ENCODE measurements around the gene GNAI1. TPM values are rescaled to one million over a fixed set of nuclear protein-coding genes. Genes with fewer than 3 reads are reported as not detected.

GNAI1 gene
- total RNA-seq, 2 experiments from 2014 or later, result 0.50 to 1.1 TPM

GRCh38 chr7:80135309-80136104, 876 bp downstream of the GNAI1 start:
- peak overlapping the region; percentile 20 for H3K4me3 Mint-ChIP-seq
- H3K27me3 Mint-ChIP-seq, result peaks cover 34% of the 10 kb centered on the region
- intact Hi-C loops (cut with micrococcal nuclease), result loop anchor here (1.0 to 5.0 kb wide), 3 partner anchors 16 to 211 kb away; no protein-coding TSS in a partner anchor
- no peaks in the 10 kb centered on the region for H3K9me3 Mint-ChIP-seq
- H3K27ac Mint-ChIP-seq, result no peak overlapping the region
- POLR2A ChIA-PET, result no interaction called here
- DNase-seq, result no peak
- CTCF ChIA-PET, result no interaction called here
- peaks cover 19% of the 10 kb centered on the region for H3K4me1 Mint-ChIP-seq (ENCODE audit: low read depth)
- H3K36me3 Mint-ChIP-seq, result no peaks in the 10 kb centered on the region

GRCh38 chr7:80136261-80137055, 1.8 kb downstream of the GNAI1 start:
- Mint-ChIP-seq H3K4me1 (ENCODE audit: low read depth) (peaks cover 19% of the 10 kb centered on the region), H3K36me3 (no peaks in the 10 kb centered on the region), H3K27me3 (peaks cover 34% of the 10 kb centered on the region), H3K4me3 (peak overlapping the region; percentile 20), H3K9me3 (no peaks in the 10 kb centered on the region), H3K27ac (no peak overlapping the region)
- ChIA-PET CTCF (interaction anchor here (0.5 kb wide), 1 partner anchor 24 kb away, joined by 3 read pairs; no protein-coding TSS in a partner anchor), POLR2A (no interaction called here)
- no peak for DNase-seq
- intact Hi-C loops (cut with micrococcal nuclease), result loop anchor here (1.0 to 5.0 kb wide), 3 partner anchors 15 to 210 kb away; no protein-coding TSS in a partner anchor

GRCh38 chr7:80137410-80137809, 2.8 kb downstream of the GNAI1 start:
- ChIA-PET CTCF (no interaction called here), POLR2A (no interaction called here)
- peaks cover 34% of the 10 kb centered on the region for H3K27me3 Mint-ChIP-seq
- no peaks in the 10 kb centered on the region for H3K9me3 Mint-ChIP-seq
- H3K36me3 Mint-ChIP-seq, result no peaks in the 10 kb centered on the region
- intact Hi-C loops (cut with micrococcal nuclease), result loop anchor here (5.0 kb wide), 1 partner anchor 80 kb away; no protein-coding TSS in a partner anchor
- H3K4me3 Mint-ChIP-seq, result no peak overlapping the region
- H3K4me1 Mint-ChIP-seq (ENCODE audit: low read depth), result peaks cover 19% of the 10 kb centered on the region
- H3K27ac Mint-ChIP-seq, result no peak overlapping the region
- DNase-seq, result no peak

- DNase-seq, result no peak
- CTCF ChIA-PET, result no interaction called here
- H3K27me3 Mint-ChIP-seq, result peaks cover 20% of the 10 kb centered on the region
- no peaks in the 10 kb centered on the region for H3K9me3 Mint-ChIP-seq
- no peaks in the 10 kb centered on the region for H3K36me3 Mint-ChIP-seq
- no peak overlapping the region for H3K4me3 Mint-ChIP-seq
- POLR2A ChIA-PET, result no interaction called here
- intact Hi-C loops (cut with micrococcal nuclease), result loop anchor here (5.0 kb wide), 1 partner anchor 78 kb away; no protein-coding TSS in a partner anchor
- no peak overlapping the region for H3K27ac Mint-ChIP-seq
- H3K4me1 Mint-ChIP-seq (ENCODE audit: low read depth), result peaks cover 14% of the 10 kb centered on the region
These were observed 4.6 kb downstream of the GNAI1 start for GRCh38 chr7:80139236-80139635.

- H3K4me1 Mint-ChIP-seq (ENCODE audit: low read depth), result peaks cover 13% of the 10 kb centered on the region
- H3K4me3 Mint-ChIP-seq, result no peak overlapping the region
- H3K36me3 Mint-ChIP-seq, result no peaks in the 10 kb centered on the region
- POLR2A ChIA-PET, result no interaction called here
- no peak for DNase-seq
- H3K27ac Mint-ChIP-seq, result no peak overlapping the region
- H3K9me3 Mint-ChIP-seq, result no peaks in the 10 kb centered on the region
- intact Hi-C loops (cut with micrococcal nuclease), result no loop called here
- H3K27me3 Mint-ChIP-seq, result peaks cover 18% of the 10 kb centered on the region
- CTCF ChIA-PET, result no interaction called here
These were observed 5.8 kb downstream of the GNAI1 start for GRCh38 chr7:80140388-80140787.

DNA sequence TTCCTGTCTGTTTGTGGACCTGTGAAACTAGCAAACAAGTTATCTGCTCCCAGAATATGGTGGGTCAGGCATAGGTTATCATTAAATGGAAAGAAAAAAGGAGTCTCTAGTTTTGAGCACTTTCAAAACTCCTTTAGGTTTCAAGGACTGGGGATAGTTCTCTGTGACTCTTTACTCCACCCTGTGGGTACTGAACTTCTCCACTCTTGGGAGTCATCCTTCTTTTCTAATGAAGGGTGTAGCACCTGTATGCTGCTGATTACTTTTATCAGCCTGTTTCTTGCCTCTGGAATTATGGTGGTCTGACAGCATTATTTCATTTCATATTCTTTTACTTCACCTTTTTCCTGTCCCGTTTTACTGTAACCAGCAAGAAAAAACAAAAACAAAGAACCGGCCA, 6.7 kb downstream of the GNAI1 start:
- H3K36me3 Mint-ChIP-seq, result no peaks in the 10 kb centered on the region
- peaks cover 6% of the 10 kb centered on the region for H3K4me1 Mint-ChIP-seq (ENCODE audit: low read depth)
- ChIA-PET POLR2A (no interaction called here), CTCF (no interaction called here)
- DNase-seq, result no peak
- H3K4me3 Mint-ChIP-seq, result no peak overlapping the region
- H3K27ac Mint-ChIP-seq, result no peak overlapping the region
- peaks cover 12% of the 10 kb centered on the region for H3K27me3 Mint-ChIP-seq
- intact Hi-C loops (cut with micrococcal nuclease), result no loop called here
- H3K9me3 Mint-ChIP-seq, result no peaks in the 10 kb centered on the region

DNA sequence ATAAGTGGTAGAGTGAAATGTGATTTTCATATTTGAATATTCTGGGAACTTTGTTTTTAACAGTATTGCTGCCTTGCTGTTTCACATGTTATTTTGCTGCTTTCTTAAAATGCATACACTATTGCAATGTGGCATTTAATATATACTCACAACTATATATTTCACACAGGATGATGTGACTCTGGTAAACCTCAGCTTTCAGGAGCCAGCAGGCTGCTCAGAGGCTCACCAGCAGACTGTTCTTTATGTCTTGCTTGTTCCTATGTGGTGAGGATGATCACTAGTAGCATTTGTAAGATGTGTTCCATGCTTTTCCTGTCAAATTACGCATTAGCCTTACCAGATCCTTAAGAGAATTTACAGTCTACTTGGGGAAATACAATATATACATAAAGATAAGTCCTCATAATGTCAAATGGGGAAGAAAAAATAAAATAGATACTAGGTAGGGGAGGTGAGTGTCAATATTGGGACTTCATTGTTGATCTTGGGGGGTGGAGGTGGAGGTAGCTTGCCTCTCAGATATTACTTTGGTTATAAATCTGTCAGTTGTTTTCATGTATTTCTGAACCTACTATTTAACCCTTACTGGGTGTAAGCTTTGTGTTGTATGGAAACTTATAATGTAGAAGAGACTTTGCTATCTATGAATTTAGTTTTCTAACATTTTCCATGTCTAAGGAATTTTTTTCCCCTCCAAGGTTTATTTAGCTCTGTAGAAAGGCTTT, 8.4 kb downstream of the GNAI1 start:
- no peaks in the 10 kb centered on the region for H3K36me3 Mint-ChIP-seq
- H3K9me3 Mint-ChIP-seq, result no peaks in the 10 kb centered on the region
- POLR2A ChIA-PET, result no interaction called here
- DNase-seq, result no peak
- no peak overlapping the region for H3K4me3 Mint-ChIP-seq
- CTCF ChIA-PET, result no interaction called here
- no peak overlapping the region for H3K27ac Mint-ChIP-seq
- no peaks in the 10 kb centered on the region for H3K4me1 Mint-ChIP-seq (ENCODE audit: low read depth)
- intact Hi-C loops (cut with micrococcal nuclease), result no loop called here
- peaks cover 2% of the 10 kb centered on the region for H3K27me3 Mint-ChIP-seq

- no peak overlapping the region for H3K27ac Mint-ChIP-seq
- ChIA-PET CTCF (no interaction called here), POLR2A (no interaction called here)
- H3K9me3 Mint-ChIP-seq, result no peaks in the 10 kb centered on the region
- no peaks in the 10 kb centered on the region for H3K36me3 Mint-ChIP-seq
- no peak overlapping the region for H3K4me3 Mint-ChIP-seq
- H3K27me3 Mint-ChIP-seq, result no peaks in the 10 kb centered on the region
- no peak for DNase-seq
- H3K4me1 Mint-ChIP-seq (ENCODE audit: low read depth), result no peaks in the 10 kb centered on the region
- intact Hi-C loops (cut with micrococcal nuclease), result no loop called here
These were observed 11.3 kb downstream of the GNAI1 start for GRCh38 chr7:80145780-80146422.

DNA sequence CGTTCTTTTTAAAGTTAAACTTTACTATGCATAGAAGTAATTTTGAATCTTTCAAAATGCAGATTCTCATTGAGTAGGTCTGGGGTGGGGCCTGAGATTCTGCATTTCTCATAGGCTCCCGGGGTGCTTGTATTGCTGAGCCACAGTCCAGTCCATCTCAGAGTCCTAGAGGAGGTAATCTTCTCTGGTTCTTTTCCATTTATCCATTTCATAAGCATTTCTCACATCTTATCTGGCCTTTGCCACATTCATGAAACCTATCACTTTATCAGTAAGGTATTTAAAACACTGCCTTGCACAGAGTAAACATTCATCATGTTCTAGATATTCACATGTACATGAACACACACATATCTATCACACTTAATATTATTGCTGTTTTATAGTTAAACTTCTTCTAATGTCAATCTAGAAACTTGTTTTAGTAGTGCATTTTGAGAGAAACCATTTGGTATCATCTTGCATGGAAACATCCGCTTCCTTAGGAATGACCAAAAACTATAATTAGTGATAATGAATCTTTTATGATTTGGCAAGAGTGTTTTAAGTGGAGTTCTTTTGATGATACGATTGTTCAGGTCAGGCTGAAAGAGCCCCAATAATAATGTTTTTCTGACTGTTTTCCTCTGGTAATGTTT, 12.0 kb downstream of the GNAI1 start:
- CTCF ChIA-PET, result no interaction called here
- no peak for DNase-seq
- no peaks in the 10 kb centered on the region for H3K27me3 Mint-ChIP-seq
- POLR2A ChIA-PET, result no interaction called here
- no peaks in the 10 kb centered on the region for H3K36me3 Mint-ChIP-seq
- H3K9me3 Mint-ChIP-seq, result no peaks in the 10 kb centered on the region
- no peak overlapping the region for H3K4me3 Mint-ChIP-seq
- no peaks in the 10 kb centered on the region for H3K4me1 Mint-ChIP-seq (ENCODE audit: low read depth)
- H3K27ac Mint-ChIP-seq, result no peak overlapping the region
- intact Hi-C loops (cut with micrococcal nuclease), result no loop called here

- intact Hi-C loops (cut with micrococcal nuclease), result no loop called here
- no peak for DNase-seq
- POLR2A ChIA-PET, result no interaction called here
- H3K9me3 Mint-ChIP-seq, result no peaks in the 10 kb centered on the region
- no peaks in the 10 kb centered on the region for H3K27me3 Mint-ChIP-seq
- no peaks in the 10 kb centered on the region for H3K4me1 Mint-ChIP-seq (ENCODE audit: low read depth)
- no peak overlapping the region for H3K27ac Mint-ChIP-seq
- no peaks in the 10 kb centered on the region for H3K36me3 Mint-ChIP-seq
- H3K4me3 Mint-ChIP-seq, result no peak overlapping the region
- CTCF ChIA-PET, result no interaction called here
These were observed 13.1 kb downstream of the GNAI1 start for GRCh38 chr7:80147543-80148391.
